ENCODE measurements around the gene ANGPTL7.

- TF ChIP-seq, protein P1, sequence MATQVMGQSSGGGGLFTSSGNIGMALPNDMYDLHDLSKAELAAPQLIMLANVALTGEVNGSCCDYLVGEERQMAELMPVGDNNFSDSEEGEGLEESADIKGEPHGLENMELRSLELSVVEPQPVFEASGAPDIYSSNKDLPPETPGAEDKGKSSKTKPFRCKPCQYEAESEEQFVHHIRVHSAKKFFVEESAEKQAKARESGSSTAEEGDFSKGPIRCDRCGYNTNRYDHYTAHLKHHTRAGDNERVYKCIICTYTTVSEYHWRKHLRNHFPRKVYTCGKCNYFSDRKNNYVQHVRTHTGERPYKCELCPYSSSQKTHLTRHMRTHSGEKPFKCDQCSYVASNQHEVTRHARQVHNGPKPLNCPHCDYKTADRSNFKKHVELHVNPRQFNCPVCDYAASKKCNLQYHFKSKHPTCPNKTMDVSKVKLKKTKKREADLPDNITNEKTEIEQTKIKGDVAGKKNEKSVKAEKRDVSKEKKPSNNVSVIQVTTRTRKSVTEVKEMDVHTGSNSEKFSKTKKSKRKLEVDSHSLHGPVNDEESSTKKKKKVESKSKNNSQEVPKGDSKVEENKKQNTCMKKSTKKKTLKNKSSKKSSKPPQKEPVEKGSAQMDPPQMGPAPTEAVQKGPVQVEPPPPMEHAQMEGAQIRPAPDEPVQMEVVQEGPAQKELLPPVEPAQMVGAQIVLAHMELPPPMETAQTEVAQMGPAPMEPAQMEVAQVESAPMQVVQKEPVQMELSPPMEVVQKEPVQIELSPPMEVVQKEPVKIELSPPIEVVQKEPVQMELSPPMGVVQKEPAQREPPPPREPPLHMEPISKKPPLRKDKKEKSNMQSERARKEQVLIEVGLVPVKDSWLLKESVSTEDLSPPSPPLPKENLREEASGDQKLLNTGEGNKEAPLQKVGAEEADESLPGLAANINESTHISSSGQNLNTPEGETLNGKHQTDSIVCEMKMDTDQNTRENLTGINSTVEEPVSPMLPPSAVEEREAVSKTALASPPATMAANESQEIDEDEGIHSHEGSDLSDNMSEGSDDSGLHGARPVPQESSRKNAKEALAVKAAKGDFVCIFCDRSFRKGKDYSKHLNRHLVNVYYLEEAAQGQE (IDR thresholded peaks at IDR 0.05; ENCODE audit: low read depth): no peak
- no peak for TF ChIP-seq ELF1 (IDR thresholded peaks at IDR 0.05; ENCODE audit: borderline replicate concordance, low read depth)
- no peak for TF ChIP-seq POLR2A (IDR thresholded peaks at IDR 0.05; ENCODE audit: borderline replicate concordance, extremely low read depth, insufficient read depth, insufficient read length)
- TF ChIP-seq, protein P2, sequence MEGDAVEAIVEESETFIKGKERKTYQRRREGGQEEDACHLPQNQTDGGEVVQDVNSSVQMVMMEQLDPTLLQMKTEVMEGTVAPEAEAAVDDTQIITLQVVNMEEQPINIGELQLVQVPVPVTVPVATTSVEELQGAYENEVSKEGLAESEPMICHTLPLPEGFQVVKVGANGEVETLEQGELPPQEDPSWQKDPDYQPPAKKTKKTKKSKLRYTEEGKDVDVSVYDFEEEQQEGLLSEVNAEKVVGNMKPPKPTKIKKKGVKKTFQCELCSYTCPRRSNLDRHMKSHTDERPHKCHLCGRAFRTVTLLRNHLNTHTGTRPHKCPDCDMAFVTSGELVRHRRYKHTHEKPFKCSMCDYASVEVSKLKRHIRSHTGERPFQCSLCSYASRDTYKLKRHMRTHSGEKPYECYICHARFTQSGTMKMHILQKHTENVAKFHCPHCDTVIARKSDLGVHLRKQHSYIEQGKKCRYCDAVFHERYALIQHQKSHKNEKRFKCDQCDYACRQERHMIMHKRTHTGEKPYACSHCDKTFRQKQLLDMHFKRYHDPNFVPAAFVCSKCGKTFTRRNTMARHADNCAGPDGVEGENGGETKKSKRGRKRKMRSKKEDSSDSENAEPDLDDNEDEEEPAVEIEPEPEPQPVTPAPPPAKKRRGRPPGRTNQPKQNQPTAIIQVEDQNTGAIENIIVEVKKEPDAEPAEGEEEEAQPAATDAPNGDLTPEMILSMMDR (IDR thresholded peaks at IDR 0.05 in 2 of 3, conservative IDR thresholded peaks at IDR 0.05 in 1 of 3; ENCODE audit: borderline replicate concordance in 1 of 3, insufficient read depth in 1 of 3, low read depth in 2 of 3, low read length in 2 of 3): no peak
- no peak for TF ChIP-seq ATF3 (IDR thresholded peaks at IDR 0.05)
- TF ChIP-seq CEBPB (IDR thresholded peaks at IDR 0.05; ENCODE audit: low read depth): no peak
- no peak for TF ChIP-seq SIN3A (IDR thresholded peaks at IDR 0.05; ENCODE audit: low read depth)
- no peak for TF ChIP-seq ZNF274 (IDR thresholded peaks at IDR 0.05; ENCODE audit: low read depth, low read length)
These were observed 41.9 kb upstream of the ANGPTL7 start for GRCh38 chr1:11147197-11147770.
